OCI-LY1 (cell line): Measurements from ENCODE around the gene C11orf24.

Experiments used
- H2AFZ ChIP-seq: fragments of 200-600 bp; sonication (generic), shearing (Covaris generic); 2 replicates; pipeline ENCODE4 v1.6.0; 2014; ENCODE audit warnings: antibody characterized with exemption, mild to moderate bottlenecking, low read length
- H3F3A ChIP-seq: fragments of 200-600 bp; sonication (generic), shearing (Covaris generic); 2 replicates; pipeline ENCODE4 v1.6.0; 2014; ENCODE audit warnings: mild to moderate bottlenecking, antibody characterized with exemption, low read length, moderate library complexity; ENCODE audit not compliant: insufficient read depth
- H3K27ac ChIP-seq: fragments of 200-600 bp; sonication (generic); 2 replicates; pipeline ENCODE4 v1.5.1; 2014; ENCODE audit warnings: low read length, mixed run types, mild to moderate bottlenecking, low read depth; ENCODE audit not compliant: poor library complexity, severe bottlenecking
- H3K27me3 ChIP-seq: fragments of 200-600 bp; sonication (generic); 2 replicates; pipeline ENCODE4 v1.6.0; 2014; ENCODE audit warnings: antibody characterized with exemption, mild to moderate bottlenecking, low read length, moderate library complexity; ENCODE audit not compliant: insufficient read depth
- H3K36me3 ChIP-seq: fragments of 200-600 bp; sonication (generic); 2 replicates; pipeline ENCODE4 v1.6.1; 2014; ENCODE audit warnings: mild to moderate bottlenecking, antibody characterized with exemption, low read length, moderate library complexity, mixed read lengths; ENCODE audit not compliant: insufficient read depth
- H3K4me1 ChIP-seq: fragments of 200-600 bp; sonication (generic); 2 replicates; pipeline ENCODE4 v1.5.1; 2014; ENCODE audit warnings: mild to moderate bottlenecking, low read length, moderate library complexity; ENCODE audit not compliant: insufficient read depth, severe bottlenecking
- H3K4me2 ChIP-seq: fragments of 200-600 bp; sonication (generic), shearing (Covaris generic); 2 replicates; pipeline ENCODE4 v1.6.1; 2014; ENCODE audit warnings: low read length
- H3K4me3 ChIP-seq: fragments of 200-600 bp; sonication (generic); 2 replicates; pipeline ENCODE4 v1.5.1; 2014; ENCODE audit warnings: low read length, low read depth, mild to moderate bottlenecking, mixed read lengths; ENCODE audit not compliant: poor library complexity, severe bottlenecking
- H3K79me2 ChIP-seq: fragments of 200-600 bp; shearing (Covaris generic); 2 replicates; pipeline ENCODE4 v1.6.1; 2016; ENCODE audit warnings: mixed run types, low read length, mixed read lengths; ENCODE audit not compliant: insufficient read depth
- H3K9ac ChIP-seq: fragments of 200-600 bp; sonication (generic), shearing (Covaris generic); 2 replicates; pipeline ENCODE4 v1.6.1; 2014; ENCODE audit warnings: mild to moderate bottlenecking, low read length, mixed read lengths
- H3K9me2 ChIP-seq: fragments of 200-600 bp; sonication (generic), shearing (Covaris generic); 2 replicates; pipeline ENCODE4 v1.6.1; 2014; ENCODE audit warnings: low read depth, mild to moderate bottlenecking, low read length, mixed read lengths
- H3K9me3 ChIP-seq: fragments of 200-600 bp; shearing (Covaris generic); 2 replicates; pipeline ENCODE4 v1.6.1; 2014; ENCODE audit warnings: low read length, mixed read lengths
- H4K20me1 ChIP-seq: fragments of 200-600 bp; sonication (generic), shearing (Covaris generic); 2 replicates; pipeline ENCODE4 v1.6.0; 2016; ENCODE audit warnings: mild to moderate bottlenecking, low read length; ENCODE audit not compliant: insufficient read depth
- CTCF ChIP-seq: fragments of 200-600 bp; sonication (generic), shearing (Covaris generic); IDR thresholded peaks from 2 replicates; pipeline ENCODE4 v1.5.1; 2017; ENCODE audit warnings: mild to moderate bottlenecking, antibody characterized with exemption, low read length, moderate library complexity, mixed read lengths
- EZH2 ChIP-seq: fragments of 200-600 bp; sonication (generic), shearing (Covaris generic); IDR thresholded peaks from 2 replicates; pipeline ENCODE4 v1.8.0; 2017; ENCODE audit warnings: borderline replicate concordance, mixed run types, mild to moderate bottlenecking, antibody characterized with exemption, low read length, moderate library complexity, mixed read lengths

The C11orf24 gene

GRCh38 chr11:68263444-68264035 is 8.2 kb downstream of the C11orf24 start:
- Histone ChIP-seq H2AFZ (no peak overlapping the region), H3K9me2 (no peaks in the 10 kb centered on the region), H3K79me2 (no peaks in the 10 kb centered on the region), H3K9me3 (no peaks in the 10 kb centered on the region), H3K4me2 (no peak overlapping the region), H3K9ac (no peak overlapping the region), H4K20me1 (no peaks in the 10 kb centered on the region), H3K27ac (no peak overlapping the region), H3F3A (peaks cover 6% of the 10 kb centered on the region; the same call in 1 of the 2 replicates), H3K27me3 (no peaks in the 10 kb centered on the region), H3K36me3 (peaks cover 73% of the 10 kb centered on the region), H3K4me3 (no peak overlapping the region), H3K4me1 (peaks cover 26% of the 10 kb centered on the region)
- no peak for TF ChIP-seq EZH2
- no peak for TF ChIP-seq CTCF

- Histone ChIP-seq H3K27ac (no peak overlapping the region), H3K27me3 (no peaks in the 10 kb centered on the region), H3K9me2 (no peaks in the 10 kb centered on the region), H3K4me2 (no peak overlapping the region), H3K9ac (no peak overlapping the region), H2AFZ (no peak overlapping the region), H3K4me1 (peaks cover 23% of the 10 kb centered on the region), H3F3A (peaks cover 6% of the 10 kb centered on the region; the same call in 1 of the 2 replicates), H3K4me3 (no peak overlapping the region), H3K9me3 (no peaks in the 10 kb centered on the region), H3K79me2 (no peaks in the 10 kb centered on the region), H4K20me1 (no peaks in the 10 kb centered on the region), H3K36me3 (peaks cover 67% of the 10 kb centered on the region)
- TF ChIP-seq CTCF (no peak), EZH2 (no peak)
These were observed 9.3 kb downstream of the C11orf24 start for GRCh38 chr11:68262544-68262827.

GRCh38 chr11:68261749-68262543 is 9.8 kb downstream of the C11orf24 start:
- Histone ChIP-seq H3F3A (peaks cover 4% of the 10 kb centered on the region; the same call in 1 of the 2 replicates), H4K20me1 (no peaks in the 10 kb centered on the region), H3K36me3 (peaks cover 62% of the 10 kb centered on the region), H3K4me1 (peaks cover 19% of the 10 kb centered on the region), H3K27me3 (no peaks in the 10 kb centered on the region), H3K4me3 (no peak overlapping the region), H3K9ac (no peak overlapping the region), H3K9me2 (no peaks in the 10 kb centered on the region), H3K9me3 (no peaks in the 10 kb centered on the region), H3K4me2 (no peak overlapping the region), H3K79me2 (no peaks in the 10 kb centered on the region), H2AFZ (no peak overlapping the region), H3K27ac (no peak overlapping the region)
- TF ChIP-seq EZH2 (no peak), CTCF (no peak)
